Endothelial cell of umbilical vein (primary cell): Measurements from ENCODE around the gene CPNE2. TPM values are rescaled to one million over a fixed set of nuclear protein-coding genes. Genes with fewer than 3 reads are reported as not detected.

ENCODE experiments used
- BruUV-seq: library from RNA; stranded (reverse); fragments of 400-500 nt; replicated peaks from 2 replicates; lab custom pipeline; 2021; lab: Mats Ljungman, UMichigan
- CTCF ChIA-PET: fragments of 300-600, 350-600 bp; sonication (Branson Sonifier 250); formaldehyde crosslinking; loops from one replicate; lab custom pipeline; 2021; ENCODE audit warnings: antibody characterized with exemption, inconsistent platforms; lab: Charles Lee
- POLR2A ChIA-PET: fragments of 300-600, 350-600 bp; sonication (Branson Sonifier 250); formaldehyde crosslinking; loops from one replicate; lab custom pipeline; 2021; ENCODE audit warnings: antibody characterized with exemption, inconsistent platforms; lab: Charles Lee
- DNase-seq: peaks from one replicate; pipeline ENCODE4 v3.0.0-alpha.2; 2011; ENCODE audit warnings: low read depth, low spot score
- FAIRE-seq: peaks from 2 replicates; lab custom pipeline; 2011; peaks lifted over from hg19 to GRCh38; lab: Jason Lieb, UNC
- H2AFZ ChIP-seq: 2 replicates; pipeline ENCODE4 v1.6.0; 2012; ENCODE audit warnings: low read depth, low read length, control low read depth, inconsistent platforms
- H3K27ac ChIP-seq: 2 replicates; pipeline ENCODE4 v1.5.1; 2011; ENCODE audit warnings: low read depth, mild to moderate bottlenecking, control low read depth, low read length, moderate library complexity; ENCODE audit not compliant: insufficient read depth
- H3K27me3 ChIP-seq, 2 experiments: 2 replicates each; pipeline versions ENCODE4 v1.6.0 to v1.6.1; 2011; ENCODE audit warnings: low read length in 2 of 2, mixed read lengths in 1 of 2; ENCODE audit not compliant: control insufficient read depth in 2 of 2, insufficient read depth in 2 of 2
- H3K36me3 ChIP-seq, 2 experiments: 2 replicates in 1 of 2; 3 replicates in 1 of 2; pipeline ENCODE4 v1.5.1; 2011; ENCODE audit warnings: low read length in 2 of 2, mild to moderate bottlenecking in 1 of 2, moderate library complexity in 1 of 2; ENCODE audit not compliant: control insufficient read depth in 2 of 2, insufficient read depth in 2 of 2; ENCODE audit errors: extremely low read depth in 1 of 2
- H3K4me1 ChIP-seq: 3 replicates; pipeline ENCODE4 v1.5.1; 2011; ENCODE audit warnings: mild to moderate bottlenecking, low read length; ENCODE audit not compliant: control insufficient read depth, insufficient read depth; ENCODE audit errors: extremely low read depth
- H3K4me2 ChIP-seq: 2 replicates; pipeline ENCODE4 v1.6.1; 2011; ENCODE audit warnings: low read length, control low read depth, mixed read lengths; ENCODE audit not compliant: insufficient read depth
- H3K4me3 ChIP-seq, 3 experiments: fragments of 200-600 bp in 1 of 3; sonication (generic), shearing (Covaris generic) in 1 of 3; replicated peaks in 1 of 3; 2 replicates each; pipeline ENCODE4 v1.5.1; 2011 to 2016; ENCODE audit warnings: control low read depth in 3 of 3, low read length in 3 of 3, mild to moderate bottlenecking in 2 of 3, inconsistent platforms in 1 of 3, low read depth in 1 of 3, moderate library complexity in 1 of 3; ENCODE audit not compliant: insufficient read depth in 1 of 3
- H3K79me2 ChIP-seq: 2 replicates; pipeline ENCODE4 v1.6.0; 2012; ENCODE audit warnings: low read length, inconsistent platforms; ENCODE audit not compliant: control insufficient read depth, insufficient read depth
- H3K9ac ChIP-seq: replicated peaks from 2 replicates; pipeline ENCODE3; 2011; ENCODE audit warnings: low read length, control low read depth; ENCODE audit not compliant: insufficient read depth; ENCODE audit errors: extremely low read depth
- H3K9me1 ChIP-seq: replicated peaks from 3 replicates; pipeline ENCODE4 v1.6.0; 2011; ENCODE audit warnings: mild to moderate bottlenecking, low read length; ENCODE audit not compliant: control insufficient read depth, insufficient read depth; ENCODE audit errors: extremely low read depth
- H3K9me3 ChIP-seq: replicated peaks from 2 replicates; pipeline ENCODE4 v1.5.1; 2012; ENCODE audit warnings: low read length, inconsistent platforms; ENCODE audit not compliant: control insufficient read depth, insufficient read depth
- H4K20me1 ChIP-seq: replicated peaks from 2 replicates; pipeline ENCODE3; 2011; ENCODE audit warnings: mild to moderate bottlenecking, low read length; ENCODE audit not compliant: control insufficient read depth, insufficient read depth; ENCODE audit errors: extremely low read depth
- CTCF ChIP-seq, 2 donors: IDR thresholded peaks; 1 replicate in 1 of 2; 2 replicates in 1 of 2; pipeline ENCODE4 v1.5.1; 2011; ENCODE audit warnings: low read length in 2 of 2, mild to moderate bottlenecking in 2 of 2, moderate library complexity in 2 of 2, control low read depth in 1 of 2, inconsistent platforms in 1 of 2, low read depth in 1 of 2; ENCODE audit not compliant: insufficient read depth in 1 of 2; ENCODE audit errors: extremely low read depth in 1 of 2
- EZH2 ChIP-seq: IDR thresholded peaks from 2 replicates; pipeline ENCODE4 v1.6.1; 2012; ENCODE audit warnings: borderline replicate concordance, low read depth, mild to moderate bottlenecking, moderate library complexity, low read length, inconsistent platforms; ENCODE audit not compliant: severe bottlenecking
- FOS ChIP-seq: IDR thresholded peaks from 2 replicates; pipeline ENCODE4 v1.6.1; 2011; ENCODE audit warnings: mild to moderate bottlenecking, low read length, moderate library complexity, borderline replicate concordance; ENCODE audit not compliant: insufficient read depth
- GATA2 ChIP-seq: IDR thresholded peaks from 2 replicates; pipeline ENCODE4 v1.7.0; 2011; ENCODE audit warnings: low read depth, mild to moderate bottlenecking, moderate library complexity, mixed read lengths, low read length; ENCODE audit not compliant: insufficient read length, insufficient read depth
- JUN ChIP-seq: IDR thresholded peaks from 2 replicates; pipeline ENCODE4 v1.6.1; 2011; ENCODE audit warnings: borderline replicate concordance, low read depth; ENCODE audit not compliant: insufficient read length, insufficient read depth
- MAX ChIP-seq: IDR thresholded peaks from 2 replicates; pipeline ENCODE4 v1.6.1; 2011; ENCODE audit not compliant: insufficient read depth, insufficient read length
- MYC ChIP-seq: IDR thresholded peaks from one replicate; pipeline ENCODE4 v1.6.1; 2011; ENCODE audit warnings: mild to moderate bottlenecking, low read depth, low read length
- POLR2A ChIP-seq: IDR thresholded peaks from 2 replicates; pipeline ENCODE4 v1.6.1; 2012; ENCODE audit warnings: low read depth, mild to moderate bottlenecking, control low read depth, low read length
- POLR2AphosphoS5 ChIP-seq: IDR thresholded peaks from 2 replicates; pipeline ENCODE4 v1.6.1; 2012; ENCODE audit warnings: low read depth, mild to moderate bottlenecking, control low read depth, low read length, moderate library complexity; ENCODE audit not compliant: insufficient read depth
- dilution Hi-C: fragments of 300-500 bp; cut with MboI; formaldehyde crosslinking; loops from one replicate; pipeline ENCODE4 v1.15.0; 2019; ENCODE audit warnings: low sequenced_read_pairs; ENCODE audit not compliant: extremely low pct_ligation_motif_present
- intact Hi-C: fragments of 100-400 bp; cut with micrococcal nuclease; formaldehyde crosslinking; loops from one replicate; pipeline ENCODE4 v1.10.0; 2022
- polyA plus RNA-seq, 4 experiments: library from polyadenylated mRNA; depleted of rRNA in 3 of 4; stranded (reverse) in 3 of 4; unstranded in 1 of 4; fragments of >200 nt; gene quantifications; 2 replicates each; pipeline versions ENCODE4 v1.2.1 to v1.2.3, GENCODE V29; 2011 to 2012; ENCODE audit warnings: missing spikeins in 1 of 4
- total RNA-seq: library from RNA; stranded (reverse); gene quantifications from 2 replicates; pipeline ENCODE4 v1.2.3, GENCODE V29; 2021

Gene CPNE2
- total and polyA plus RNA-seq, 2 donors (not counting 3 experiments of a cell fraction or from before 2014, with no cell fraction given): 91.9 to 187 TPM

GRCh38 chr16:57123216-57123973 is 31.0 kb downstream of the CPNE2 start:
- Histone ChIP-seq H3K36me3 (peaks cover 6 to 35% of the 10 kb centered on the region in 2 experiments), H3K9me1 (no peaks in the 10 kb centered on the region), H3K27me3 (no peaks in the 10 kb centered on the region), H3K4me2 (no peak overlapping the region), H3K9me3 (no peaks in the 10 kb centered on the region), H3K4me1 (no peaks in the 10 kb centered on the region), H3K9ac (no peak overlapping the region), H4K20me1 (no peaks in the 10 kb centered on the region), H2AFZ (no peak overlapping the region), H3K27ac (no peak overlapping the region), H3K79me2 (no peaks in the 10 kb centered on the region), H3K4me3 (no peak overlapping the region)
- BruUV-seq: no TSS peak
- intact Hi-C loops: no loop called here
- DNase-seq: no peak
- ChIA-PET POLR2A (no interaction called here), CTCF (interaction anchor here (0.7 to 0.8 kb wide), 3 partner anchors 16 to 31 kb away, joined by 3 read pairs; partner anchors contain the start of gene CPNE2)
- TF ChIP-seq POLR2AphosphoS5: no peak
- TF ChIP-seq EZH2: no peak
- TF ChIP-seq MYC: no peak
- TF ChIP-seq MAX: no peak
- no peak for TF ChIP-seq GATA2
- TF ChIP-seq FOS: no peak
- TF ChIP-seq CTCF (IDR thresholded peaks at IDR 0.05; ENCODE audit: extremely low read depth in 1 of 2, insufficient read depth in 1 of 2, low read depth in 1 of 2, low read length in 2 of 2): no peak
- TF ChIP-seq JUN: no peak
- no peak for TF ChIP-seq POLR2A
- dilution Hi-C loops: no loop called here
- FAIRE-seq: no peak
